ENCODE measurements around the gene MCCC2.
"Not testable (repeated sequence)": the region's sequence is repeated elsewhere in the genome, so short reads cannot be mapped to it uniquely, and the experiment has no call there.

The MCCC2 gene

DNA sequence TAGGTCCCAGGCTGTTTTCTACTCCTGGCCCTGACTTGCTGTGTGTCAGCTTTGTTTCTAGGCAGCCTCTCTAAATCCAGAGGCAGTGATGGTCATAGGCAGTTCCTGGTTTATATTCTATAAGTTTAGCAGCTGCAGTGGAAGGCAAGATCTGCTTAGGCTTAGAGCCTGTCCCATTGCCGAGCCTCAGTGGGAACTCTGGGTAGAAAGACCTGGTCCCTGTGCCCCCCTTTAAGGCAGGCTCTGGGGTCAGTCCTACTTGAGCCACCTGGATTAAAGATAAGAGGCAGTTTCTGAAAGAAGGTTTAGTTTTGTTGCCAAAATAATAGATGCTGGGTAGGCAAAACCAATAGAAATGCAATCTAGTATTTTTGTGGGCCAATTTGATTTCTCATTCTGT lies 13.6 kb downstream of the MCCC2 start:
- DNase-seq, result no peak

DNA sequence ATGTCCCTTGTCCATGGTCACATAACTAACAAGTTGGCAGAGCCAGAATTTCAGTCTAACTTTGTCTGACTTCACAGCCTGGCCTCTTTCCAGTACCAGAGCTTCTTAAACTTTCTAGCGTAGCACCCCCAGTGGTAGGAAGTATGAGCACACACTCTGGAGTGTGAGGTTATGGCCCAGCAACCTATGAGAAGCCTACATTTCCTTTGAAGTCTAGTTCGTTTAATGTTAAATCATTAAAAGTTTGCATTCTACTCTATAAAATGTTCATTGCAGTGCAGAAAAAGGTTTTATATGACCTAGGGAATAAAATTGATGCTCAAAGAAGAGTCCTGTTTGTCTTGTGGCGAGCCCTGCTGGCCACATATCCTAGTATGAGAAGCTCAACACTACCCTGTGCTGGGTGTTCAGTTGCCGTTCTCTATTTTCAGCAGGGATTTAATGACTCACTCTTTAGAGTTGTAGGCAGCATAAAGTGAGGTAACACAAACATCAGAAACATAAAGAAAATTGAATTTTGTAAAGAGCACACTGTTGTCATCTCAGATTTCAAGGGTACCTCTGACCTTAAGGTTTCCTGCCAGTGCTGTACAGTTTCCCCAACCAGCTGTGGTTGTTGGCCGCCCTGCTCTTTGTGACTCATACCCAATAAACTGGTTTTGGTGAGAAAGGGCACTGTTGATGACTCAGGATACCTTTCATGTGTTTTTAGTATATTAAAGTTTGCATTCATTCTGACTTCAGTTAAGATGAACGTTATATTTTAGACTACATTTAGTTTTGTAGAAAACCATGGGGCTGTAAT lies 14.3 kb downstream of the MCCC2 start:
- no peak for DNase-seq

DNA sequence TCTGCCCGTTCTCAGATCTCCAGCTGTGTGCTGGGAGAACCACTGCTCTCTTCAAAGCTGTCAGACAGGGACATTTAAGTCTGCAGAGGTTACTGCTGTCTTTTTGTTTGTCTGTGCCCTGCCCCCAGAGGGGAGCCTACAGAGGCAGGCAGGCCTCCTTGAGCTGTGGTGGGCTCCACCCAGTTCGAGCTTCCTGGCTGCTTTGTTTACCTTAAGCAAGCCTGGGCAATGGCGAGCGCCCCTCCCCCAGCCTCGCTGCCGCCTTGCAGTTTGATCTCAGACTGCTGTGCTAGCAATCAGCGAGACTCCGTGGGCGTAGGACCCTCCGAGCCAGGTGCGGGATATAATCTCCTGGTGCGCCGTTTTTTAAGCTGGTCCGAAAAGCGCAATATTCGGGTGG lies 22.8 kb downstream of the MCCC2 start:
- not testable (repeated sequence) for DNase-seq

DNA sequence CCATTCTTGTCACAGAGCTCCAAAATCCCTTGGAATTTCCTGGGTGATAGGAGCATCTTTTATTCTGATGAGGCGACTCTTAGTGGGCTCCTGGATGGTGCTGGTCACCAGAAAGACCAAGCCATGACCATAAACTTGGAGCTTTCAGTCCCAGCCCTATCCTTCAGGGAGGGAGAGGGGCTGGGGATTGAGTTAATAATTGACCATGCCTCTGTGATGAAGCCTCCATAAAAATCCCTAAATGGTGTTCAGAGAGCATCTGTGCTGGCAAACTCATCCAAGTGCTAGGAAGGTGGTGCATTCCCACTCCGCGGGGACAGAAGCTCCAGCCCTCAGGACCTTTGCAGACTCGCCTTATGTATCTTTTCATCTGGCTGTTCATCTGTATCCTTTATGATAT lies 28.7 kb downstream of the MCCC2 start:
- no peak for DNase-seq

DNA sequence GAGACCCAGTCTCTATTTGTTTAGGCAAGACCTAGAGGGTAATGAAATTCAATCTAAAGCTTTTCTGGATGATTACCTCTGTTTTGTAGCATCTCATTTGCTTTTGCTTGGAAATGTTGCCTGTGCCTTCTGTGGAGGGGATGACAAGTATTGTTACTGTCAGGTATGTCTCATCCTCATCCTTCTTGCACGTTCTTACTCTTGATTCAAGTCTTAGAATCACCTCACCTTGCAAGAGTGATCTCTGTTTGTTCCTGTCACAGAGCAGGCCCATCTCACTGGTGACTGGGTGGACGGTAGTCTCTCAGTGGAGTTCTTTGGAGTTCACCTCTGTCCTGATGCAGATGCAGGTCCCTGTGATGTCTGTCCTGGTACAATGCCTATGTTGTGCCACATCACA lies 33.5 kb downstream of the MCCC2 start:
- no peak for DNase-seq

DNA sequence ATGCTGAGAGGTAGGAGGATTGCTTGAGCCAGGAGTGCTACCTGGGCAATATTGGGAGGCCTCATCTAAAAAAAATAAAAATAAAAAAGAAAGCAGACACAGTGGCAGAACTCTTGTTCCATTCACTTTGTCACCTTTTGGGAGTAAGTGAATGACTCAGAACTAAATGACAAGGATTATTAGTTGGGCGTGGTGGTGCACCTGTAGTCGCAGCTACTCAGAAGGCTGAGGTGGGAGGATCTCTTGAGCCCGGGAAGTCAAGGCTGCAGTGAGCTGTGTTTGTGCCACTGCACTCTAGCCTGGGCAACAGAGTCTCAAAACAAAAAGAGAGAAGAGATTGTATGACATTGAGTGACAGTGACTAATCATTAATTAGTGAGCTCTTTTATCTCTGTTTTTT lies 34.1 kb downstream of the MCCC2 start:
- no peak for DNase-seq

DNA sequence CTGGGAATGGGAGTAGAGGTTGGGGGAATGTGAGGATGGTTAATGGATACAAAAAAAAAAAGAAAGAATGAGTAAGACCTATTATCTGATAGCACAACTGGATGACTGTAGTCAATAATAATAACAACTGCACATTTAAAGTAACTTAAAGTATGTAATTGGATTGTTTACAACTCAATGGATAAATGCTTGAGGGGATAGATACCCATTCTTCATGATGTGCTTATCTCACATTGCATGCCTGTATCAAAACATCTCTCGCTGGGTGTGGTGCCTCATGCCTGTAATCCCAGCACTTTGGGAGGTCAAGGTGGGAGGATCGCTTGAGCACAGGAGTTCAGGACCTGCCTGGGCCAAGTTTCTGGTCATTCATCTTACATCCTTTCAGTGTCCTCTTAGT lies 34.6 kb downstream of the MCCC2 start:
- DNase-seq, result no peak

DNA sequence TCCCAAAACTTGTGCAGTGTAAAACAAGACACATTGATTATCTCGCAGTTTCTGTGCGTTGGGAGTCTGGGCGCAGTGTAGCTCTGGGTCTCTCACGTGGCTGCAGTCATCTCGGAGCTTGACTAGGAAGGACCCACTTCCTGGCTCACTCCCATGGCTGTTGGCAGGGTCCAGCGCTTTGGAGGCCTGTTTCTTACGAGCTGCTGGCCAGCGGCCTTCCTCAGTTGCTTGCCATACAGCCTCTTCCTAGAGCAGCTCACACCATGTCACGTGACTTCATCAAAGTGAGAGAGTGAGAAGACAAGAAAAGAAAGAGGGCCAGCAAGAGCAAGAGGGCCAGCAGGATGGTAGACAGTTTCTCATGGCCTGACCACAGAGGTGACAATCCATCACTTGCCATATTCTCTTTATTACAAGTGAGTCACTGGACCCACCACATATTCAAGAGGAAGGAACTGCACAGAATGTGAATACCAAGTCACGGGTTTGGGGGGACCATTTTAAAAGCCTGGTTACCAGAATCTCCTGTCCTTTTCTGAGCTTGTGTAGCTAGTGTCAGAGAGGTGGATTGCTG lies 36.2 kb downstream of the MCCC2 start:
- DNase-seq, result no peak

DNA sequence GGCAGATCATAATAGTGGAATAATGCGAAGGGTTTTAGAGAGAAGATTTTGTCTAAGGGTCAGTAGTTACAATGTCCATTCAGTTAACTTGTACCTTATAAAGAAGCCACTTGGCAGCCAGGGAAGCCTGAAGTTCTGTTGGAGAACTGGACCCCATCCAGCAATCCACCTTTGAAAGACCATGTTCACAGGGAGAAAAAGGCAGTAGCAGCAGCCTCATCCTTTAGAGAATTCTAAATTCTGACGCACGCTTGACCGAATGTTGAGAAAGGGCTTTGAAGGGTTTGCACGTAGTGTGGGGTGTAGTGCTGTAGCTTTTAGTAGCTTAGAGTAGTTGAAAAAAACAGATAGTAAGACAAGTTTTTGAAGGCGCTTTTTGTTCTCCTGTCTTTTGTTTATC lies 42.8 kb downstream of the MCCC2 start:
- DNase-seq, result no peak

DNA sequence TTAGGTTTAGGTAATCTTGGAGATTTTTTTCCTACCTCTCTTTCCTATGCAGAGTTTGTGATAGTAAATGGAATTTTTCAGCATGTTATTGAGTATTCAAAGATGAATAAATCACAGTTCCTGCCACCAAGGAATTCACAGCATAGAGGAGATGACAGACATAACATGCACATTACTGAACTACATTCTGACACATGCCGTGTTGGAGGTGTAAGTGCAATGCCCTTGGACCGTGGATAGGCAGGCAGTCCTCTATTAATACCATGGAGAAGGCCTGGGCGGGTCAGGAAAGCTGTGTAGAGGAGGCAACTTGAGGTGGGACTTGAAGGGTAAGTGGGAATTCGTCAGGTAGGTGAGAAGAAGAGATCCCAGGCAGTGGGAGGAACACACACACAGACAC lies 43.9 kb downstream of the MCCC2 start:
- no peak for DNase-seq

DNA sequence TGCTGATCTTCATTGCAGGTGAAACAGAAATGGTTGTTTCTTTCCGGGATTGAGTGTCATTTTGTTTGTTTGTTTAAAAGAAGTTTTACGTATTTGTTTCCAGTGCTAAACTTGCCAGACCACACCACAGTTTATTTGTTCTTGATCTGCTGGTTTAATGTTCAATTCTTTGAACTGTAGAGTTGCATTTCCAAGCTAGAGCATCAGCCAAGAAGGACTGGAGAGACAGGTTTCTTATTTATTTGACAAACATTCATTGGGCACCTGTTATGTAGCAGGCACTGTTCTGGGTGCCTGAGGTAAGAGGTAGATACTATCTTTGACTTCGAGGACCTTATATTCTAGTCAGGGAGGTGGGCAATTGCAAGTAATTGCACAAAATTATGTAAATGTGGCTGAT lies 45.0 kb downstream of the MCCC2 start:
- no peak for DNase-seq

DNA sequence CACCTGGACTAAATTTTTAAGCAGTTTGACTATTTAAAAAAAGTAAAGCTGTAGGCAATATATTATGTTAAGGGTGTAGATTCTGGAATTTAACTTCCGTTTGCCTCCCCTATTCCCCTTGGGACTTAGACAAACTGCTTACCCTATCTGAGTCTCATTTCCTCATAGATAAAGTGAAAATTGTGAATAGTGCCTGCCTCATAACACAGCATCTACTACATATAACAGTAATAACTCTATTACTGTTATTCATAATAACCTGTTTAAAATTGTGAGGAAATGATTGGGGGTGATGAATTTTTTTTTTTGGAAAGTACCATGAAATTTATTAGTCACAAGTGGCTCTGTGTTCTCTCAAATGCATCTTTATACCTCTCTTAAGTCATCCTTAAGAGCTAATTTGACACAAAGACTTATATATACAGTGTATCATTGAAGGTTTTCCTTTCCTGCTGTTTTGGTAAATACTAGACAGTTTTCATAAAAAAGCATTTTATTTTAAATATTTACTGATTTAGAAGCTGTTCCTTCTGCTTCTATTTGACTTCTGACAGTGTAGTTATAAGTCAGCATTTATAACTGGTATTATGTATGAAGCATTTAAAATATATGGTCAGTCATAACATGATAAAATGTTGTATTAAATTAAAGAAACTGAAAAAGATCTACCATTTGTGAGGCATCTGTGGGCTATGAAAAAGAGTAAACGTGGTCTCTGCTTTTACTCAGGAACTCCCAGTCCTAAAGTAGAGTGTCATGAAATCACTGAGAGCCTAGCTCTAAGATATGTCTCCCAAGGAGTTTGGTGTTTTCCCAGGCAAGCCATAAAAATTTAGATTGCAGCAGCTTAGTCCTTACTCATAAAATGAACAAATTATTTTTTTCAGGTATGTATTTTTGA lies 46.4 kb downstream of the MCCC2 start:
- no peak for DNase-seq

DNA sequence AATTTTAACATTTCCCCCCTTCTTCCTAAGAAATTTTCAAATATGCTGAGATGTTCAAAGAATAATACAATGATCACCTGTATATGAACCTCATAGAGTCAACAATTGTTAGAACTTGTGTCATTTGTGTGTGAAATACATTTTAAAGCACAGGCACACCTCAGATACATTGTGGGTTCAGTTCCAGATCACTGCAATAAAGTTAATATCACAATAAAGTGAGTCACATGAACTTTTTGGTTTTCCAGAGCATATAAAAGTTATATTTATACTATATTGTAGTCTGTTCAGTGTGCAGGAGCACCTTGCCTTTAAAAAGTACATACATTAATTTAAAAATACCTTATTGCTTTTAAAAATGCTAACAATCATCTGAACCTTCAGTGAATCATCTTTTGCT lies 50.0 kb downstream of the MCCC2 start:
- DNase-seq, result no peak

DNA sequence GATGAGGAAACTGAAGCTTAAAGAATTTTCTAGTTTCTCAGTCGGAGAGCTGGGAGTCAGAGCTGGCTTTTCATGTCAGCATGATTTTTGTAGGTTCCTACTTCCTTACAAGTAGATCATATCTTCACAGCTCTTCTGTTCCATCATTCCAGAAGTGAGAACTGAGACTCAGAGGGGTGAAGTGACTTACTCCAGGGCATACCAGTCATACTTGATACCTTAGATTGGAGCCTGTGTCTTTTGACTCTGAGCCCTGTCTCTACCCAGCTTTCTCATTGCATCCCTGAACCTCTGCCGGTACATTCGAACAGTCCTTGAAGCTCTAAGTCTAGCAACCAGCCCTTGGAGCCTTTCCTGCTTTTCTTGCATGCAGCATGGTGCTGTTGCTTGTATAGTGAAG lies 53.3 kb downstream of the MCCC2 start:
- no peak for DNase-seq

DNA sequence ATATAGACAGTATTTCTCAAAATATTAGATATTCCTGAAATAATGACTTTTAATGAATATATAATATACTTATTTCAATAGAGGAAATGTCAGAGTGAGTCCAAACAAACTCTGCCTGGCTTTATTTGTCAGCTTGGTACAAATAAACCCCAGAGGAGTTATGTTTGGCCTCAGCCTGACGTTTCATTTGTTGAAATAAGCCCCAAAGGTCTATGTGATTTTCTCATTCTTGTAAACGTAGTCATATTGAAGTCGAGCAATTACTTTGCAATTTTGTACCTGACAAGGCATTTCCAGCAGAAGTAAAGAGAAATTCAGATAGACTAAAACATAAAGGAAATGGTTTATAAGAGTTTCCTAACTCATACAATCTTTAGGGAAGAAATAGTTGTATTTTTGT lies 57.9 kb downstream of the MCCC2 start:
- DNase-seq, result no peak

DNA sequence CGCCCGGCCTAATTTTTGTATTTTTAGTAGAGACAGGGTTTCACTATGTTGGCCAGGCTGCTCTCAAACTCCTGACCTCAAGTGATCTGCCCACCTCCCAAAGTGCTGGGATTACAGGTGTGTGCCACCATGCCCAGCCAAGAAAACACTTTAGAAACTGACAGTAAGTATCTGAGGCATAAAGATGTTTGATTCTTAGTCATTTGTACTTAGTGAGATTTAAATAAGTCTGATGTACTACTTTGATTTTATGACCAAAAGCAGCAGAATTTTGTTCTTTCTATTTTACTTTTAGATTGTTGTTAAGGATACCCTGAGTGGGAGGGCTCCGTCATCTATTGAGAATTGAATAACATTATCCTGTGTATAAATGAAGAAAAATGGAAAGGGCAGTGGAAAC lies 63.8 kb downstream of the MCCC2 start:
- DNase-seq, result not testable (repeated sequence)

DNA sequence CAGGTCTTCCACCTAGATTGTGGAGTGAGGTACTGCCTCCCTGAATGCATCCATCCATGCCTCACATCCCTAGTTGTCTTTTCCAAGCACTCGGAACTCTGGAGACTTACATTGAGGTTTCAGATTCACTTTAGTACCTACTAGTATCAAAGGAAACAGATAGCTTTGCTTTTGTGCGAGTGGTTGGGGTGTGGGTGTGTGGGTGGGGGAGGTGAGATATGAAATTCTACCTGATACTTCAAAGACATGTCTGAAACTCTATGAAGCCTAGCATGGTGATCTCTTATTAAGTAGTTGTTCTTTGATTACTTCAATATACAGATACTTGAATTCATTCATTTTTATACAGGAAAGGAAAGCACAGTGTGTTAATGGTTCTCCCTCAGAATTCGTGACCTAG lies 64.4 kb downstream of the MCCC2 start:
- DNase-seq, result no peak

DNA sequence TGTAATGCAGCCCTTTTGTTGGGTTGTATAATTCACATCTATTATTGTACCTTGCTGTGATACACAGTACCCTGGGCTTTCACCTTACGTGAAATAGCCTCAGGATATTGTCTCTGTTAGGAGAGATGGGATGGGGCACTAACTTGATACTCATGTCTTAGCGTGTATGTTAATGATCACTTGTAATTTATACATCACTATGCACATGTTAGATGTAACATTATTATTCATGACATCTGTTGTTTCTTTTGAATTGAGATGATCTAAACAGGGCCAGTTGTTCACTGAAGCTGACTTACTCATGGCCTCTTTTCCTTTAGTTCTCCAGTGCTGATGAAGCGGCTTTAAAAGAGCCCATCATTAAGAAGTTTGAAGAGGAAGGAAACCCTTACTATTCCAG lies 65.2 kb downstream of the MCCC2 start:
- no peak for DNase-seq

DNA sequence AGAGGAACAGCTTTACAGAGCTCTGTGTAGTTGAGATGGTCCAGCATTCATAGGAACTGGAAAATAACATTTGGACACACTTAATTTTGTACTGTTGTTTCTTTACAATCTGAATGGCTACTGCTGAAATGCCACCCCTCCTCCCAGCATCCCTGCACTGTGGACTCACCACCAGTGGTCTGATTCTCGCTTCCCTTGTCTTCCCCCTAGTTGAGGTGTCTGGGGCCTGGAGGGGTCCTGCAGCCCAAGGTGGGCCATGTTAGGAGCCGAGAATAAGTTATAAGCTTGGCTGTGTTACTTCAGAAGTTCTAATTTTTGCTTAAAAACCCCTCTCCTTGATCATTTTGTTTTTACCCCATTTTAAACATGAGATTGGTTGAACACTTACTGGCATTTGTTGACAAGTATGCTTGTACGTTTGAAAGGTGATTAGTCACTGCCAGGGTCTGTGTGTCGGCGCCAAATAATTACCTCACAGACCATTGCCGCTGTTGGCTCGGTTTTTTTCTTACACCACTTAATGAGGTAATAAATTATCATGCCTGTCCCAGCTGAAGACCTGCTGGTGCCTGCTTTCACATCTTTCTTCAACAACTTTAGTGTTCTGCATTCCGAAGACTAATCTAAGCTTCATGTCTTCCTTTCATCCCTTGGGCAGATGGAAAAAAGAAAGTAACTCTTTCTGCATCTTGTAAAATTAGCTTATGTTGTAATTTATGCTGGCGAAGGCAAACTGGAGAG lies 65.8 kb downstream of the MCCC2 start:
- no peak for DNase-seq

DNA sequence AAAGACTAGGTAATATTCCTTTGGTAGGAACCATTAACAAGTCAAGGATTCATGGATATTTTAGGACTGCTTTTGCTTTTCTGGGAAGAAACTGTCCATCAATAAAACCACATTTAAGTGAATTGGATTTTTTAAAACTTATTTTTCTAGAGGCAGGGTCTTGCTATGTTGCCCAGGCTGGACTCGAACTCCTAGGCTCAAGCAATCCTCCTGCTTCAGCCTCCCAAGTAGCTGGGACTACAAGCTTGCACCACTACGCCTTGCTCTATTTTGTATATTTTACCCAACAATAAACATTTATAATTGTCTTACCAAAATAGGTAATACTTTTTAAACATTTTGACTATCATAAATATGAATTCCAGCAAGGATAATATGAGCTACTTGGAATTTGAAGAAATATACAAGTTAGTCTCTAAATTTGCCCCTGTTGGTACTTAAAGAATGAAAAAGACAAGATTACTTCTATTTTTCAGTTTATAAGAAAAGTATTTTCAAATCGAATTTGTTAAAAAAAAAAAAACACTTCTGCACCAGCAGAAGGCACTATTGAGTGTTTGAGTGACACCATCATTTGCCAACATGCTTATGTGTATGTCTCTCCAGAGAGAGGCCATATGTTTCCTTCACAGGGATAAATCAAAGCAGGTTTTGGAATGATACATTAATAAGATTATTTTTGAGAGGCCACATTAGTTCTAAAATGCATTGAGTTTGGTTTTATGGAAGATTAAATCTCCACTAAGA lies 71.9 kb downstream of the MCCC2 start:
- DNase-seq, result no peak

DNA sequence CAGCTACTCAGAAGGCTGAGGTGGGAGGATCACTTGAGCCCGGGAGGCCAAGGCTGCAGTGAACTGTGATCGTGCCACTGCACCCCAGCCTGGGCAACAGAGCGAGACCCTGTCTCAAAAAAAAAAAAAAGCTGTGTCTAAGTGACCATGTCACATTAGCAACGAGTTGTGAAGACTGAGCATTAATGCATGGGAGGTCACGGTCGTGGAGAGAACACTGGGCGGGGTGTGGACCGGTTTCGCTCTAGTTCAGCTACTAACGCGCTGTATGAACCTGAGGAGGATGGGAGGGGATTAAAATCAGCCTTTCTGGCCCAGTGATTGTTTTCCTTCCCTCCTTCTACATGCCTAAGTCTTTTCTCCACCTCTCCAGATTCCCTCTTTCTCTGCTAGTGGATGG lies 75.2 kb downstream of the MCCC2 start:
- DNase-seq, result no peak

DNA sequence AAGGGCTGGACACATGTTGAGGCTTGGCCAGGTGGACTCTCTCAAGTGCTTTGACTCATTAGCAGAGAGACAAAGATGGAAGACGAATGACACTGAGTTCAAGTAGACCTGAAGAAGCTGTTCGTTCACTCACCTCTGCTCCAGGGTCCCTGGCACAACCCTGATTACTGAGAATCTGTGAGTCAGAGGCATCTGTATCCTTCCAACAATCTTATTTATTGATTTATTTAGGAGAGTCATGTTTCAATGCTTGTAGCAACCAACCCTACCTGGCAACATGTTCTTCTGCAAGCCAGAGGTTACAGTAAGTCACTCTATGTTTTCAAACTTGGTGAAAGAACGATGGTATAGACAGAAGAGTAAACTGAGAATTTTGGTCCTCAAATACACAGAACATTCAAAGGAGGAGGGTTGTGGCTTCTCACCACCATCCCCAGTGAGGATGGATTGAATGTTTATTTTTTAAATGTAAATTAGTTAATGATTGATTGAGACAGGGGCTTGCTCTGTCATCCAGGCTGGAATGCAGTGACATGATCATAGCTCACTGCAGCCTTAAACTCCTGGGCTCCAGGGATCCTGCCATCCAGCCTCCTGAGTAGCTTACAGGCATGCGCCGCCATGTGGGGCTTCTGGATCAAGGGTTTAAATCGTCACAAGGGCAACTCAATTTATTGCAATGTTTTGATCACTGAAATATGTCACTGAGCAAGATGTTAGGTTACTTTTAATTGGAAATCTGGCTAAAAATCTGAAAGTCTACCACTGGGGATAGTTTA lies 76.2 kb downstream of the MCCC2 start:
- DNase-seq, result no peak

All from NCI-H187 (cell line).